HUES64 (cell line): ENCODE measurements around the gene HAUS8.
"Not testable (repeated sequence)": the region's sequence is repeated elsewhere in the genome, so short reads cannot be mapped to it uniquely, and the experiment has no call there.

Source experiments
- H3K27ac ChIP-seq: 2 replicates; pipeline ENCODE4 v1.7.0; 2013; ENCODE audit warnings: low read depth, low read length, inconsistent platforms
- H3K27me3 ChIP-seq: 2 replicates; pipeline ENCODE4 v1.6.1; 2013; ENCODE audit warnings: mild to moderate bottlenecking, low read length; ENCODE audit not compliant: insufficient read depth
- H3K36me3 ChIP-seq: 2 replicates; pipeline ENCODE4 v1.6.1; 2013; ENCODE audit warnings: mild to moderate bottlenecking, low read length; ENCODE audit not compliant: insufficient read depth
- H3K4me1 ChIP-seq: 2 replicates; pipeline ENCODE4 v1.6.1; 2013; ENCODE audit warnings: mild to moderate bottlenecking, low read length, moderate library complexity; ENCODE audit not compliant: insufficient read depth
- H3K4me3 ChIP-seq: 2 replicates; pipeline ENCODE4 v1.5.1; 2013; ENCODE audit warnings: mild to moderate bottlenecking, low read length, moderate library complexity
- H3K9ac ChIP-seq: 2 replicates; pipeline ENCODE4 v1.6.1; 2013; ENCODE audit warnings: mild to moderate bottlenecking, low read depth, low read length
- H3K9me3 ChIP-seq: 2 replicates; pipeline ENCODE4 v1.6.1; 2013; ENCODE audit warnings: low read depth, low read length; ENCODE audit not compliant: insufficient read depth
- WGBS: fragments of 150-250, 120-280 bp; methylation state at CpG from one replicate; pipeline ENCODE4 v1.1.7; 2013; ENCODE audit warnings: missing lambda C conversion rate; 5-methylcytosine and 5-hydroxymethylcytosine counted together

The HAUS8 gene

DNA sequence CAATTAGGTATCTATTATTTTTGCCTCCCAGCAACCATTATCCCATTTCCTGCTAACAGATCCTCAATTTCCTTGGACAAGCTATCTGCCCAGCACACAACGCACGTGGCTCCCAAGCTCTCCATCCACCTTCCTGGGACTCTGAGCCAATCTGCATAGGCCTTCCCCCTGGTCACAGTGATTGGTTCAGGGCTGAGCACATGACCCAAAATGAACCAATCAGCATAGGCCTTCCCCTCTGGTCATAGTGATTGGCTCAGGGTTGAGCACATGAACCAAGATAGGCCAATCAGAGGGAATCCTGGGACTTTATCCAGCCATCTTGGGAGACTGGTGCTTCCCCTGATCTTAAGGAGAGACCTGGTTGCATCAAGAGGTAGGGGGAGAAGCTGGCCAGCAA, 54.4 kb downstream of the HAUS8 start:
- H3K27ac ChIP-seq: no peak overlapping the region
- H3K4me1 ChIP-seq: peaks cover 5% of the 10 kb centered on the region
- no peak overlapping the region for H3K4me3 ChIP-seq
- H3K9me3 ChIP-seq: peaks cover 20% of the 10 kb centered on the region; the same call in 1 of the 2 replicates
- H3K36me3 ChIP-seq: peaks cover 5% of the 10 kb centered on the region; the same call in 1 of the 2 replicates
- peaks cover 11% of the 10 kb centered on the region for H3K27me3 ChIP-seq
- WGBS: 92% methylated on average over 2 of the region's 2 CpGs
- no peak overlapping the region for H3K9ac ChIP-seq

DNA sequence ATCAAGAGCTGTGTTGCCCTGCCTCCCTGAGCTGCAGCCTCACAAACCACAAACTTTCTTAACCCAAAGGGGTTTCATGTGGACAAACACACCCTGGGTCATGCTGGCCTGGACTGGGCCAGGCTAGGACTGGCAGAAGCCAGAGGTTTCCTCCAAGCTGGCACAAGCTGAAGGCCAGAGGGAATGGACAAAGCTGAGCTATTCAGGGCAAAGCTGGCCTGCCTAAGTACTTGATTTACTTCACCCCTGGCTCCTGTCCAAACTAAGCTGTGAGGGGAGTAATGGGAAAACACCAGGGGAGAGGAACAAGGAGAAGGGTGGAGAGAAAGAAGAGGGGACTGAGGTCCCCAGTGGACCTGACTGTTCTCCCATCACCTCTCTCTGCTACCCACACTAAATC, 54.9 kb downstream of the HAUS8 start:
- Histone ChIP-seq H3K4me3 (no peak overlapping the region), H3K4me1 (peaks cover under 1% of the 10 kb centered on the region), H3K27ac (no peak overlapping the region), H3K9me3 (peaks cover 20% of the 10 kb centered on the region; the same call in 1 of the 2 replicates), H3K9ac (no peak overlapping the region), H3K36me3 (peaks cover 5% of the 10 kb centered on the region; the same call in 1 of the 2 replicates), H3K27me3 (peaks cover 7% of the 10 kb centered on the region)

DNA sequence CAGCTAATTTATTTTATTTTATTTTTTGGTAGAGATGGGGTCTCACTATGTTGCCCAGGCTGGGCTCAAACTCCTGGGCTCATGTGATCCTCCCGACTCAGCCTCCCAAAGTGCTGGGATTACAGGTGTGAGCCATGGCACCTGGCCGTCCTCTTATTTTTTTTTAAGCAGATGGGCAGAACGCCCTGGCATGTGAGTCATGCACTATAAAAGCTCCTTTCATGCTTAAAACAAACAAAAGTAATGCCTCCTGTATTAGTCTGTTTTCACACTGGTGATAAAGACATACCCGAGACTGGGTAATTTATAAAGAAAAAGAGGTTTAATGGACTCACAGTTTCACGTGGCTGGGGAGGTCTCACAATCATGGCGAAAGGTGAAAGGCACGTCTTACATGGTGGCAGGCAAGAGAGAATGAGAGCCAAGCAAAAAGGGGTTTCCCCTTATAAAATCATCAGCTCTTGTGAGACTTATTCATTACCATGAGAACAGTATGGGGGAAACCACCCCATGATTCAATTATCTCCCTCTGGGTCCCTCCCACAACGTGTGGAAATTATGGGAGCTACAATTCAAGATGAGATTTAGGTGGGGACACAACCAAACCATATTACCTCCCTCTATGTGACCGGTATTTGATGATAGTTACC, 60.9 kb downstream of the HAUS8 start:
- not testable (repeated sequence) for H3K27ac ChIP-seq, H3K27me3 ChIP-seq, H3K9ac ChIP-seq, H3K9me3 ChIP-seq, H3K4me3 ChIP-seq, H3K36me3 ChIP-seq, H3K4me1 ChIP-seq
- 92% methylated on average over 8 of the region's 9 CpGs for WGBS

GRCh38 chr19:17011485-17011884, 63.8 kb downstream of the HAUS8 start:
- Histone ChIP-seq H3K4me3 (no peak overlapping the region), H3K27ac (no peak overlapping the region), H3K27me3 (no peaks in the 10 kb centered on the region), H3K4me1 (no peaks in the 10 kb centered on the region), H3K9me3 (no peaks in the 10 kb centered on the region), H3K36me3 (peaks cover 3% of the 10 kb centered on the region; the same call in 1 of the 2 replicates), H3K9ac (no peak overlapping the region)
- WGBS: 94% methylated on average over 16 of the region's 16 CpGs

DNA sequence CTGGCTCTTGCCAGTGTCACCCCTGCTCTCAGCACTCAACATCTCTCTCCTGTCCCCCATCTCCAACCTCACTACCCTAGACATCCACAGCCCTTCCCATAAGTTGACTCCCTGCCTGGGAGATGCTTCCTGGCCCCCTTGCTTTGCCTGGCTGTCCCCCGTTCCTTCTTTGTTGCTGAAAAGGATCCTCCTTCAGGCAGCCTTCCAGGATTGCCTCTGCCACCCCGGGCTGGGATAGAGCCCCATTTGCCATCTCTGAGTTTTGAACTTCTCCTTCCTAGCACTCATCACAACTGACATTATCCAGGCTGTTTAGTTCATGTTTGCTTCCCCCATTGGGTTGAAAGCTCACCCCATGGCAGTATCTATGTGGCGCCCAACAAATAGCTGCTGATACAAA, 68.7 kb downstream of the HAUS8 start:
- Histone ChIP-seq H3K4me1 (no peaks in the 10 kb centered on the region), H3K27ac (no peak overlapping the region), H3K9me3 (no peaks in the 10 kb centered on the region), H3K27me3 (no peaks in the 10 kb centered on the region), H3K36me3 (peaks cover 3% of the 10 kb centered on the region; the same call in 1 of the 2 replicates), H3K4me3 (no peak overlapping the region), H3K9ac (no peak overlapping the region)
- WGBS: 94% methylated on average over 3 of the region's 3 CpGs

DNA sequence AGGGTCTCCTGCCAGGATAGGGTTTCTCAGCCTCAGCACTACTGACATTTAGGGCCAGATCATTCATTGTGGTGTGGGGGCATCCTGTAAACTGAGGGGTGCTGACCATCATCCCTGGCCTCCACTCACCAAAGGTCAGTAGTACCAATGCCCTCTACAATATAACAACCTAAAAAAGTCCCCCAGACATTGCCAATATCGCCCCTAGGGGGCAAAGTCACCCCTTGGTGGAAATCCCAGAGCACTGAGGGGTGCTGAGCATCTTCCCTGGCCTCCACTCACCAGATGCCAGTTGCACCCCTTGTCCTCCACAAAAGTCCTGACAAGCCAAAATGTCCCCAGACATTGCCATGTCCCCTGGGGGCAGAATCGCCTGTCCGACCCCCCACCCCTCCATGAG, 70.3 kb downstream of the HAUS8 start:
- Histone ChIP-seq H3K27ac (no peak overlapping the region), H3K4me1 (no peaks in the 10 kb centered on the region)
- 79% methylated on average over 3 of the region's 3 CpGs for WGBS

DNA sequence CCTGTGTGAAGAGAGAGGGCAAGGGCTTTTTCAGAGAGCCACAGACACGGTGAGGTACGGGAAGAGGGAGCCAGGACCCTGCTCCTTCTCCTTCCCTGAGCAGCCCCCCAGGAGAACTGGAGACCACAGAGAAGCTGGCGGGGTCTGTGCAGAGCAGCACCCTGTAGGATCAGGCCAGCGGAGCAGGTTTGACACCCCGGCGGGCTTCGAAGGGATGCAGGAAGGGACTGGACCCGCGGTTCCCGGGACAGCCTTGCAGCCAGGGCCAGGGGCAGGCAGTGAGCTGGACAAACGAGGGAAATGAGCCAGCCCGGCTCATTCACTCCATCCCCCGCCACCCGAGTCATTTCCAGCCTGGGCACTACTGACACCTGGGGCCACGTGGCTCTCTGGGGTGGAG, 70.9 kb downstream of the HAUS8 start:
- Histone ChIP-seq H3K4me1 (no peaks in the 10 kb centered on the region), H3K27me3 (no peaks in the 10 kb centered on the region), H3K4me3 (no peak overlapping the region), H3K27ac (no peak overlapping the region), H3K36me3 (0 out of 2 replicates have a peak, but pooled peaks cover 7% of the 10 kb centered on the region), H3K9ac (no peak overlapping the region), H3K9me3 (no peaks in the 10 kb centered on the region)
- 93% methylated on average over 15 of the region's 15 CpGs for WGBS

More for the DNA sequence above, 70.3 kb downstream of the HAUS8 start:
- Histone ChIP-seq H3K4me3 (no peak overlapping the region), H3K9ac (no peak overlapping the region), H3K27me3 (no peaks in the 10 kb centered on the region), H3K36me3 (peaks cover 7% of the 10 kb centered on the region; the same call in 1 of the 2 replicates), H3K9me3 (no peaks in the 10 kb centered on the region)

DNA sequence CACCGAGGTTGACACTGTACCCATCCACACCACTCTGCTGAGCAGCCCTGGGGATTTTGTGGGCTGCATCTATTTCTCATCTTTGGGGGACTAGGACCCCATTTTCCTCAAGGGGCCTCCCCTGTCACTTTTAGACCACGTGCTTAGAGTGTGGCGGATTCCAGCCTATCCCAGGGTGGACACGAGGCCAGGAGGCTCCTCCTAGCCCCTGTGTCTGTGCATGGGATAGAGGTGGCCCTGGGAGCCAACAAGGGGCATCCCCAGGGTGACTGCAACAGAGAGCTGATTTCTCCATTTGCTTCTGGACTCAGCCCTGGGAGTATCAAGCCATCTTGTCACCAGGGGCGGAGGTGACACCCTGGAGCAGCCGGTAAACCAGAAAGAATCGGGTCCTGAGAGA, 72.8 kb downstream of the HAUS8 start:
- Histone ChIP-seq H3K9me3 (peaks cover 5% of the 10 kb centered on the region), H3K9ac (no peak overlapping the region), H3K4me3 (no peak overlapping the region), H3K27me3 (no peaks in the 10 kb centered on the region), H3K36me3 (peaks cover 10% of the 10 kb centered on the region; the same call in 1 of the 2 replicates), H3K27ac (no peak overlapping the region), H3K4me1 (no peaks in the 10 kb centered on the region)
- 76% methylated on average over 7 of the region's 7 CpGs for WGBS

DNA sequence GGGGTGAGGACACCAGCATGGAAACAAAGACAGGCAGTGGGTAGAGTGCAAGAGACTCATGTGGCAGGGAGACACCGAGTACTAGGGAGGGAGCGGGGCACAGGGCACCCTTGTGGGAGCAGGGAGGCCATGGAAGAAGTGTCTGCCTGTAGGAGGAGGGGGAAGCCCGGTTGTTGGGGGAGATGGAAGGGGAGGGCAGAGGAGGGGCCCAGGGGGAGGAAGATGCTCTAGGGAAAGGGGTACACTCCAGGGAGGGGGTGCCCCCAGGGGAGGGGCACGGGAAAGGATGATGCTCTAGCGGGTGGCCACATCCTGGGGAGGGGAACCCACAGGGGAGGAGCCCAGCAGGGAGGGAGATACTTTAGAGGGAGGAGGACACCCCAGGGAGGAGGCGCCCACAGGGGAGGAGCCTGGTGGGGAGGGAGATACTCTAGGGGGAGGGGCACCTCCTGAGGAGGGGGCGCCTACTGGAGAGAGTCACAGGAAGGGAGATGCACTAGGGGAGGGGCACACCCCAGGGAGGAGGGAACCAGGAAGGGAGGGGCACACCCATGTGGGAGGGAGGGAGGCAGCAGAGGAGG, 73.6 kb downstream of the HAUS8 start:
- H3K4me1 ChIP-seq: no peaks in the 10 kb centered on the region
- no peaks in the 10 kb centered on the region for H3K27me3 ChIP-seq
- H3K9me3 ChIP-seq: peaks cover 5% of the 10 kb centered on the region
- H3K9ac ChIP-seq: no peak overlapping the region
- H3K27ac ChIP-seq: no peak overlapping the region
- 61% methylated on average over 7 of the region's 7 CpGs for WGBS
- no peak overlapping the region for H3K4me3 ChIP-seq
- peaks cover 10% of the 10 kb centered on the region; the same call in 1 of the 2 replicates for H3K36me3 ChIP-seq
